Measurements from ENCODE around the gene PDE2A. TPM values are rescaled to one million over a fixed set of nuclear protein-coding genes. Genes with fewer than 3 reads are reported as not detected.

PDE2A gene
- total RNA-seq, 6 donors from 2014 or later, result 4.7 to 46.1 (median 16.7) TPM

DNA sequence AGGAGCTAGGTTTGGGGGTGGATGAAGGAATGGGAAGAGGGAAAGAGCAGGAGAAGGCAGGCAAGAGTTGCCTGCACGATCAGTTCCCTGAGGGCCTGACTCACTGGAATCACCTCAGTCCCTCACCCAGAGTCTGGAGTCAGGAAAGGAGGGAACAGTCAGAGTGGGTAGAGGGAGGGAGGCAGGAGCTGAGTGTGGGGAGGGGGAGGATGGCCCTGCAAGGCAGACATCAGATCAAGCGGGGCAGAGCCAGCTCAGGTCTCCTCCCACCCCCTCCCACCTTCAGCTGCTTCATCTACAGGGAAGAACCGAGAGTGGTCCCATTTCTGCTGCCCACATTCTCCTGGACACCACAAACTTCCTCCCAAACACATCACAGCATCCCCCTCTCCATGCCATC lies 58.9 kb downstream of the PDE2A start:
- Histone ChIP-seq H3K27me3 (no peaks in the 10 kb centered on the region), H3K36me3 (no peaks in the 10 kb centered on the region), H3K9me3 (no peaks in the 10 kb centered on the region), H3K4me3 (no peak overlapping the region), H3K27ac (no peak overlapping the region), H3K4me1 (peaks cover 3 to 15% (median 13%) of the 10 kb centered on the region in 4 donors)
- 58 to 62% methylated on average over 3 of the region's 3 CpGs for WGBS, 2 donors
- TF ChIP-seq CTCF (IDR thresholded peaks at IDR 0.05) (no peak), POLR2AphosphoS5 (IDR thresholded peaks at IDR 0.05) (no peak), EP300 (IDR thresholded peaks at IDR 0.05) (no peak), POLR2A (IDR thresholded peaks at IDR 0.05) (no peak)
- no peak for DNase-seq
- ATAC-seq (ENCODE audit: low FRiP score in 2 of 2), result no peak

DNA sequence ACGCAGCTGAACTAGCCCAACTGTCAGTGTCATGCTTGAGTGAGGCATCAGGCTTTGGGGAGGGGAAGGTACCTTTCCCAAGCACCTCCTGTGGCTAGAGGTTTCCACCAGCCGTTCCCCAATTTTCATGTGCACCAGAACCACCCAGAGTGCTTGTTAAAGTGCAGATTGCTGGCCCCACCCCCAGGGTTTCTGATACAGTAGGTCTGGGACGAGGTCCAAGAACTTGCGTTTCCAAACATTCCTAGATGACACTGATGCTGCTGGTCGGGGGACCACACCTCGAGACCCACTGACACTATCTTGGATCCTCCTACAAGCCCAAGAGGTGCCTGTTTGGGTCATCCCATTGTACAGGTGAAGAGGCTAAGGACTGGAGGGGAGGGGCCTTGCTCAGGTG lies 59.8 kb downstream of the PDE2A start:
- no peak overlapping the region for H3K4me3 ChIP-seq
- no peaks in the 10 kb centered on the region for H3K36me3 ChIP-seq
- no peaks in the 10 kb centered on the region for H3K27me3 ChIP-seq
- TF ChIP-seq POLR2A (IDR thresholded peaks at IDR 0.05), result no peak
- no peak for TF ChIP-seq POLR2AphosphoS5 (IDR thresholded peaks at IDR 0.05)
- no peak for TF ChIP-seq EP300 (IDR thresholded peaks at IDR 0.05)
- TF ChIP-seq CTCF (IDR thresholded peaks at IDR 0.05), result no peak
- H3K27ac ChIP-seq, result no peak overlapping the region
- H3K4me1 ChIP-seq, result peaks cover 3 to 15% (median 13%) of the 10 kb centered on the region in 4 donors
- no peaks in the 10 kb centered on the region for H3K9me3 ChIP-seq
- WGBS, 2 donors, result 17 to 24% methylated on average over 1 to 6 of the region's 6 CpGs
- no peak for ATAC-seq (ENCODE audit: low FRiP score in 2 of 2)
- no peak for DNase-seq

GRCh38 chr11:72613977-72614376 lies 60.2 kb downstream of the PDE2A start:
- TF ChIP-seq CTCF (IDR thresholded peaks at IDR 0.05) (no peak), POLR2AphosphoS5 (IDR thresholded peaks at IDR 0.05) (no peak), EP300 (IDR thresholded peaks at IDR 0.05) (no peak), POLR2A (IDR thresholded peaks at IDR 0.05) (no peak)
- 51 to 56% methylated on average over 3 to 7 of the region's 7 CpGs for WGBS, 2 donors
- DNase-seq, result peak in 1 of 2 donors; percentile 70
- Histone ChIP-seq H3K9me3 (no peaks in the 10 kb centered on the region), H3K4me3 (no peak overlapping the region), H3K36me3 (no peaks in the 10 kb centered on the region), H3K27me3 (no peaks in the 10 kb centered on the region), H3K27ac (no peak overlapping the region), H3K4me1 (peaks cover 3 to 15% (median 13%) of the 10 kb centered on the region in 4 donors)
- ATAC-seq (ENCODE audit: low FRiP score in 2 of 2), result peak; percentile 16 to 80

DNA sequence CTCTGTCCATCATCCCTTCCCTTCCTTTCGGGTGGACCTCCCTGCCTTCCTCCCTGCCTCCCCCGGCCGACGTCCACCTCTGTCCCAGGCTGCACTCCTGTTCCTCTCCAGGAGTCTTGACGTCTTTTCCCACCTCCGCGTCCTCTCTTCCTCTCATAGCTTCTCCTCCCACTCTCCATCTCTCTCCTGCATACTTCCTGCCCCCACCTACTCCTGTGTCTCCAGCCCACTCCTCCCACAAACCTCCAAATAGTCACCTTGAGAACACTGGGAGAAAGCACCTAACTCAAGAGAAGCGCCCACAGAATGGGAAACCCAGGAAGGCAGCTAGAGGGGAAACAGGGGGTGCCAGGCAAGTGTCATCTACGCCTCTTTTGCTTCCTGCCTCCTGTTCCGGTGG lies 60.8 kb downstream of the PDE2A start:
- 72 to 82% methylated on average over 10 of the region's 10 CpGs for WGBS, 2 donors
- Histone ChIP-seq H3K27me3 (no peaks in the 10 kb centered on the region), H3K4me3 (no peak overlapping the region), H3K27ac (no peak overlapping the region), H3K4me1 (peaks cover 3 to 15% (median 13%) of the 10 kb centered on the region in 4 donors), H3K9me3 (no peaks in the 10 kb centered on the region), H3K36me3 (no peaks in the 10 kb centered on the region)
- ATAC-seq (ENCODE audit: low FRiP score in 2 of 2) (no peak), DNase-seq (no peak)
- no peak for TF ChIP-seq EP300 (IDR thresholded peaks at IDR 0.05)
- no peak for TF ChIP-seq POLR2AphosphoS5 (IDR thresholded peaks at IDR 0.05)

DNA sequence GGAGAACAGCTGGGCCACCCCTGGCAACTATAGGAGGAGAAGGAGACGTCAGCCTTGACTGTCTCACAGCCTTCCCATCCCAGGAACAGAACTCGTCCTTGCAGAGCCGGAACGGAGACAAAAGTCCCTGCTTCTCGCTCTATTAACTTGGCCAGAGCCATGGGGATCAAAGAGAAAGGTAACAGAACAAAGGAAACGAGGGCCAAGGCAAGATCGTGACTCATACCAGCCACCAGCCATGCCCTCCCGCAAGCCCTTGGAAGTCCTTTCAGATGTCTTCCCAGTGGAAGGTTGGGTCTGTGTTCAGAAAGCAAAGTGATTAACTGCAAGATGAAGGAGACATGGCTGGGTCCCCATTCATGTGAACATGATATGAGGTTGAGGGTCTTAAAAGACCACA lies 64.7 kb downstream of the PDE2A start:
- no peak overlapping the region for H3K27ac ChIP-seq
- peaks cover 7 to 15% (median 10%) of the 10 kb centered on the region in 4 donors for H3K4me1 ChIP-seq
- ATAC-seq (ENCODE audit: low FRiP score in 2 of 2), result no peak
- 68 to 77% methylated on average over 8 of the region's 8 CpGs for WGBS, 2 donors
- no peaks in the 10 kb centered on the region for H3K9me3 ChIP-seq
- no peaks in the 10 kb centered on the region for H3K36me3 ChIP-seq
- no peak for DNase-seq
- H3K27me3 ChIP-seq, result no peaks in the 10 kb centered on the region
- no peak overlapping the region for H3K4me3 ChIP-seq
- TF ChIP-seq CTCF (IDR thresholded peaks at IDR 0.05), result no peak
- TF ChIP-seq EP300 (IDR thresholded peaks at IDR 0.05), result no peak
- no peak for TF ChIP-seq POLR2A (IDR thresholded peaks at IDR 0.05)
- TF ChIP-seq POLR2AphosphoS5 (IDR thresholded peaks at IDR 0.05), result no peak

Measured in upper lobe of left lung (tissue), 6 donors.